RCC 7860 (cell line): ENCODE results near the gene KLKB1.
"Not testable (repeated sequence)": the region's sequence is repeated elsewhere in the genome, so short reads cannot be mapped to it uniquely, and the experiment has no call there.

ENCODE experiments used
- DNase-seq: peaks from one replicate; pipeline ENCODE4 v3.0.0-alpha.2; 2015; ENCODE audit warnings: low spot score
- FAIRE-seq: peaks from 2 replicates; lab custom pipeline; 2012; peaks lifted over from hg19 to GRCh38; lab: Jason Lieb, UNC

The KLKB1 gene

GRCh38 chr4:186264660-186265059 lies 37.4 kb downstream of the KLKB1 start:
- no peak for DNase-seq
- FAIRE-seq: no peak

GRCh38 chr4:186265250-186265649 lies 37.9 kb downstream of the KLKB1 start:
- DNase-seq, FAIRE-seq: not testable (repeated sequence)

GRCh38 chr4:186265683-186266652 lies 38.7 kb downstream of the KLKB1 start, which contains the start of gene F11:
Gene F11 (plus strand): TSS chr4:186266189. CDS start chr4:186267137, 948 bp downstream.
- no peak for FAIRE-seq
- no peak for DNase-seq

GRCh38 chr4:186266729-186267456 lies 39.6 kb downstream of the KLKB1 start:
- FAIRE-seq: no peak
- DNase-seq: no peak

GRCh38 chr4:186271081-186271678 lies 43.9 kb downstream of the KLKB1 start:
- no peak for DNase-seq
- no peak for FAIRE-seq

DNA sequence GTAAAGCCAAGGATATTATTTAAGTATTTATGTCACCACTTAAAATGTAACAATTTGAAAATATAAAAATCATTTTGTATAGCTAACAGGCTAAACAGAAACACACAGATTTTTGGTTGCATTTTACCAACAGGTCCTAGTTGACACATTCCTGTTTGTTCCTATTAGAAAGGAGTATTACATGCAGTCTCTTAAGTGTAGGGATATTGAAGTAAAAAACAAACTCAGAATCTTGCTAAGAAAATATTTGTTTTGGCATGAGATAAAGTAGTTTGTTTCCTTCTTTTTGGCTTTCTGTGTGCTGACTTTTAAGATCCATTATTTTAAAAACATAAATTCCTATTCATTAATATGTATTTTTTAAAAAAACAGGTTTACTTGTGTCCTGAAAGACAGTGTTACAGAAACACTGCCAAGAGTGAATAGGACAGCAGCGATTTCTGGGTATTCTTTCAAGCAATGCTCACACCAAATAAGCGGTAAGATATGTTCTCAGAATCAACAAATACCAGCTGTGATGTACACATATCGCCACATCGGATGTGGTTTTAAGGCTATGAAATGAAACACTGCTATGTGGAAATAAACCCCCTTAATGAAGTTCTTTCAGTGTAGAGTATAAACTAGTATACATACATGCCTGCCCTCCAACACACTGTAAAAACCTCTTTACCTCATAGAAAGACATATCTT lies 45.5 kb downstream of the KLKB1 start:
- FAIRE-seq (no peak), DNase-seq (no peak)

GRCh38 chr4:186273392-186273789 lies 46.1 kb downstream of the KLKB1 start:
- not testable (repeated sequence) for FAIRE-seq

GRCh38 chr4:186283311-186283710 lies 56.0 kb downstream of the KLKB1 start:
- DNase-seq (no peak), FAIRE-seq (no peak)

More at GRCh38 chr4:186273392-186273789, 46.1 kb downstream of the KLKB1 start:
- not testable (repeated sequence) for DNase-seq

- DNase-seq (no peak), FAIRE-seq (no peak)
Observed at GRCh38 chr4:186285147-186285546, 57.8 kb downstream of the KLKB1 start.

- no peak for FAIRE-seq
- no peak for DNase-seq
Observed at GRCh38 chr4:186286581-186286980, 59.3 kb downstream of the KLKB1 start.

DNA sequence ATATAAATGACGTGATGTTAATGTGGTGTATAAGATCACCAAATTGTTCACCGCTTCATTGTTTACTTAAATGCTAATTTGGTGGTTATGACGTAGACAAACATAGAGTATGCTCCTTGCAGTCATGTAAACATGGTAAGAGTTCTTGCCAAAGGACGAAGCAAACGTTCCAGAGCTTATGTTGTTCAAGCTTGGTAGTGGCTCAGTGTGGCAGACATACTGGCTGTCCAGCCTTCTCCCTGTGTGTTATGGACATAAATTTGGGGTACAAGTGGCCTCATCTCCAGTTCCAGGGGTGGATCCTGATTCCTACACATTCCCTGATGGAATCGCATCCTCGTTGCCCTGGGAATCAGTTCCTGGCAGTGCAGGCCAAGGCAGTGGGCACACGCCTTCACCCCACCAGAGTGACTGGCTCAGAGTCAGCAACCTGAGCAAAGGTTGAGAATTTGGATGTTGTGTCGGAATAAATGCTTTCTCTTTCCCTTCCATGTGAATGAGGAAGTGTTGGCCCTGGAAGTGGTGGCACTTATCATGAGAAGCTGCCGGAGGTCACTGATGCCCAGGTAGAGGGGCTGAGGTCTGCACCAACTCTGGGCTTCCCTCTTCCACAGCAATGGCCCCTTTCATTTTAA lies 64.1 kb downstream of the KLKB1 start:
- FAIRE-seq: no peak

GRCh38 chr4:186294160-186294559 lies 66.9 kb downstream of the KLKB1 start:
- no peak for FAIRE-seq
- no peak for DNase-seq

More for the DNA sequence above, 64.1 kb downstream of the KLKB1 start:
- DNase-seq: no peak

DNA sequence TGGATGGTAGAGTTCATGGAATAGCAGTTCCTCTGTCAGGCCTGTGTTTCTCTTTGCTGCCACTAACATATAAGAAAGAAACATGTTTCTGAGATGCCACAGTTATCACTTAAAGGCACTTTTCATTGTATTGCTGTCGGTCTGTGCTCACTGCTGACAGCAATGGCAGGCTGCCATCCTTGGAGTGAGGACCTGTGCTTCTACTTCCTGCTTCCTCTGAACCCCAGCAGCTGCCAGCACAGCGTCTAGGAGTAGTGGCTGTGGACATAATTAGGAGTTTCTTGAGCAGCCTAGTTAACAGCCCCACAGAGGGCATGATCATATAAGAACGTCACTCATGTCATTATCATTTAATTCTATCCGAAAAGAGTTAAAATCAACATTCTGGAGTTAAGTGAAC lies 69.2 kb downstream of the KLKB1 start:
- no peak for FAIRE-seq
- no peak for DNase-seq

DNA sequence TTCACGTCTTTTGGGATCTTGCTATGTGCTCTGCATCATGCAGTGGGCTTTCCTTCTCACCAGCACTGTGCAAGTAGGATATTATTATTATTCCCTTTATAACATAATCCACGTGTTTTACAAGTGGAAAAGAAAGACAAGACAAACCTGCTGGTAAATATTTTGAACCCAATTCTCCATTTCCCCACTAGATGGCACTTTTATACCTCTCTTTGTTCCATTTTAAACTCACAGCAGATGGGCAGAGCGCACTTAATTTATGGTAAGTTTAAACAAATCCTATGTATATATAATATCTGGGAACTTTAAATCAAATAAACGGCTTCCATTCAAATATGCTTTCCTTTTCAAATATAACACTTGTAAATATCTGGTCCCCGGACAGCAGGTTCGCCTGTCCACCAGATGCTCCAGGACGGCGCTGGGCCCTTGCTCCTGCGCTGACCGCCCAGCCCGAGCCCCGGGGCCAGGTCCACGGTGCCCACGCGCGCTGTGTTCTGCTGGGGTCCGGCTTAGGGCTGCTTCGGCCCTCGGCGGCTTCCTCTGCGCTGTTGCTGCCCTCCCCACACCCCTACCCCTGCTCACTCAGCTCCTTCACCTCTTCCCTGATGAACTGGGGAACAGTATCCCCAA lies 69.8 kb downstream of the KLKB1 start:
- no peak for FAIRE-seq
- peak; percentile 5 for DNase-seq

GRCh38 chr4:186298031-186298647 lies 70.8 kb downstream of the KLKB1 start:
- FAIRE-seq: no peak

GRCh38 chr4:186299291-186299690 lies 72.0 kb downstream of the KLKB1 start:
- FAIRE-seq: no peak
- DNase-seq: no peak

More at GRCh38 chr4:186298031-186298647, 70.8 kb downstream of the KLKB1 start:
- no peak for DNase-seq

DNA sequence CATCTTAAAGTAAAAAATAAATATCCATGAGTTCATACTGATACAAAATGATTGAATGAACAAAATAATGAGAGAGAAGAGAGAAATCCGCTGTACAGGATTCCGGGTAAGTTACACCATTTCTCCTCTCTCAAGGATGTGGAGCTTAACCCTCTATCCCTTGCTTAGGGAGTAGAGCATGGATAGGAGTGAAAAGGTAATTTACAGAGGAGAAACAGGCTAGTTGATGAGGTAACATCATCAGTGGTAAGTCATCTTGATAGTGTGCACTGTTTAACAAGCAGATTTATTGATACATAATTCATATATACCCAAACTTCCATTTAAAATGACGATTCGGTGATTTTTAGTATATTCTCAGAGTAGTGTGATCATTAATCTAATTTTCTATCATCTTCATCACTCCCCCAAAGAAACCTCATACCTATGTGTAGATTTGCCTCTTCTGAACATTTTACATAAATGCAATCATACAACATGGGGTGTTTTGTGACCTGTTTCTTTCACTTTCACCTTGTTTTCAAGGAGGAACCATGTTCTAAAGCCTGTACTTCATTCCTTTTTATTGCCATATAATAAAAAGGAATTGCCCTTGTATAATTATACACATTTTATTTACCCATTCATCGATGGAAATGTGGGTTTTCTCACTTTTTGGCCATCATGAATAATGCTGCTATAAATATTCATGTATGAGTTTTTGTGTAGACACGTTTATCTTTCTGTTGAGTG lies 73.5 kb downstream of the KLKB1 start:
- DNase-seq (no peak), FAIRE-seq (no peak)

GRCh38 chr4:186304216-186304615 lies 76.9 kb downstream of the KLKB1 start:
- FAIRE-seq: no peak
- no peak for DNase-seq
